NK-92 treated with Interleukin-12 subunit alpha and Interleukin-12 subunit beta, amount 100 ng/mL, for 24 hours (cell line): ENCODE measurements around the gene SKAP1.

Source experiments
- DNase-seq: peaks from one replicate; lab custom pipeline; 2025; lab: John Stamatoyannopoulos, UW

Gene SKAP1

GRCh38 chr17:48429638-48430586, at the start of gene SKAP1:
SKAP1 (minus strand) TSS chr17:48430214.
- peak; percentile 69 for DNase-seq

- no peak for DNase-seq
Measured at GRCh38 chr17:48479014-48479402, 49.0 kb upstream of the SKAP1 start.

GRCh38 chr17:48478224-48479013, 48.4 kb upstream of the SKAP1 start:
- peak; percentile 90 for DNase-seq

- DNase-seq: no peak
Measured at GRCh38 chr17:48477221-48477620, 47.2 kb upstream of the SKAP1 start.

- DNase-seq: peak; percentile 86
Measured at GRCh38 chr17:48472411-48473281, 42.6 kb upstream of the SKAP1 start.

- peak; percentile 37 for DNase-seq
Measured at GRCh38 chr17:48471817-48472410, 41.9 kb upstream of the SKAP1 start.

- no peak for DNase-seq
Measured at GRCh38 chr17:48470388-48471034, 40.5 kb upstream of the SKAP1 start.

GRCh38 chr17:48469227-48469626, 39.2 kb upstream of the SKAP1 start:
- DNase-seq: no peak

GRCh38 chr17:48468299-48468698, 38.3 kb upstream of the SKAP1 start:
- DNase-seq: no peak

GRCh38 chr17:48465884-48466283, 35.9 kb upstream of the SKAP1 start:
- DNase-seq: no peak

GRCh38 chr17:48463526-48463925, 33.5 kb upstream of the SKAP1 start:
- DNase-seq: no peak

- no peak for DNase-seq
Measured at GRCh38 chr17:48462946-48463345, 32.9 kb upstream of the SKAP1 start.

GRCh38 chr17:48460052-48460451, 30.0 kb upstream of the SKAP1 start:
- DNase-seq: peak; percentile 42

- DNase-seq: no peak
Measured at GRCh38 chr17:48459070-48459844, 29.2 kb upstream of the SKAP1 start.

GRCh38 chr17:48457080-48457836, 27.2 kb upstream of the SKAP1 start:
- peak; percentile 56 for DNase-seq

- peak; percentile 77 for DNase-seq
Measured at GRCh38 chr17:48456589-48456988, 26.6 kb upstream of the SKAP1 start.

- no peak for DNase-seq
Measured at GRCh38 chr17:48455791-48456190, 25.8 kb upstream of the SKAP1 start.

- DNase-seq: no peak
Measured at GRCh38 chr17:48453447-48453846, 23.4 kb upstream of the SKAP1 start.

GRCh38 chr17:48451489-48451888, 21.5 kb upstream of the SKAP1 start:
- no peak for DNase-seq
